Activated CD4-positive, alpha-beta T cell treated with anti-CD3 and anti-CD28 coated beads for 4 hours (primary cell): Measurements from ENCODE around the gene ST13.
"Not testable (repeated sequence)": the region's sequence is repeated elsewhere in the genome, so short reads cannot be mapped to it uniquely, and the experiment has no call there.

Source experiments
- DNase-seq, 2 donors: peaks; one replicate each; pipeline ENCODE4 v3.0.0-alpha.2; 2020

The ST13 gene

DNA sequence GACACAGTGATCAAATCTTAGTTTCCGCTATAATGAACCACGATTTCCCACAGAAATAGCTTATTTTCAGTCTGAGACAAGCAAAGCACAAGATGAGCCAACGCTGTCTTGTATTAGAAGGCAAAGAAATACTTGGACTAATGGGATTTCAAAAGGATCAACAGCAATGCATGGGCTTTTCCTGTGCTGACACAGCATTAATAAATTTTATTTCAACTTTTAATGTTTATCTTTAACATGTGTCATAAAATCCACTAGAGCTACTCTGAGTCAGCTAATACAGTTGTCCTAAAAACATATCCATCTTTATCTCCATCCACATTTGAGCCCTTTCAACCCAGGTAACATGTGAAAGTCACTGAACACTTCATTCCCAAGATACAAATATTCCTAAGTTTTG is 21.8 kb downstream of the ST13 start:
- DNase-seq = no peak

DNA sequence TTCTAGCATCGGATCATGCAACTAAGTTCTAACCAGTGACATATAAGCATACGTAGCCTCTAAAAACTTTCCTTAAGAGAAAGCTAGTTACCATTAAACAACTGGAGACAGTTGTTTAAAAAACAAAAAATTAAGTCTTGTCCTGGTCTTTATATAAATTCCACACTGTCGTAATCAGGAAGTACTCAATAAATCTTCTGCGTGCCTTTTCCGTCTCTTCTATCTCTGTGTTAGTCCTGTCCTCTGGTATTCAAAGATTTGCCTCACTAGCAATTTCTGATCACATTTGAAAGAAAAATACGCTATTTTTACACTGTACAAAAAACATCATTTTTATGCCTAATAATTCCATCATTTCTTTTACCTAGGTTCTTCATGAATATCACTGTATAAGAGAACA is 27.3 kb downstream of the ST13 start:
- DNase-seq = no peak

DNA sequence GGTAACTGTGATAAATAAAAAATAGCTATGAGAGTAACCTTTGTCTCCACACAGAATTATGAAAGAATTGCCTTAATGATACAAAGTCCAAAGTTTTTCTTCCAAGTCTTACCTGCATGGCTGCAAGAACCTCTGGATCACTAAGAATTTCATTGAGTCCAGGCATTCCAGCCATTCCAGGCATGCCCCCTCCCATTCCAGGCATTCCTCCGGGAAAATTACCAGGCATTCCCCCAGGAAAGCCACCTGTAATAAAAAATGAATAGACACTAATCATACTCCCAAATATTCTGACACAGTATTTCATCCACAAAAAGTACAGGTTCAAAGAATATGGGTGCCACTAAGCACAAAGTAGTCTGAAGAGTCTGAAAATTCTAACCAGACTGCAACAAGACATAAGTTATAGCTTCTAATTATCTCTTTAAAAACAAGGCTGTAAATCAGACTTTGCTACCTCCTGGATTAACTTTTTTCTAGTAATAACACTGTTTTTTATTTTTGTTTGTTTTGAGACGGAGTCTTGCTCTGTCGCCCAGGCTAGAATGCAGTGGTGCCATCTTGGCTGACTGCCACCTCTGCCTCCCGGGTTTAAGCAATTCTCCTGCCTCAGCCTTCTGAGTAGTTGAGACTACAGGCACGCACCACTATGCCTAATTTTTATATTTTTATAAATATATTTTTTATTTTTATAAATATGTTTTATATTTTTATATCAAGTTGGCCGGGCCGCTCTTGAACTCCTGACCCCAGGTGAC is 29.3 kb downstream of the ST13 start:
- DNase-seq = no peak

DNA sequence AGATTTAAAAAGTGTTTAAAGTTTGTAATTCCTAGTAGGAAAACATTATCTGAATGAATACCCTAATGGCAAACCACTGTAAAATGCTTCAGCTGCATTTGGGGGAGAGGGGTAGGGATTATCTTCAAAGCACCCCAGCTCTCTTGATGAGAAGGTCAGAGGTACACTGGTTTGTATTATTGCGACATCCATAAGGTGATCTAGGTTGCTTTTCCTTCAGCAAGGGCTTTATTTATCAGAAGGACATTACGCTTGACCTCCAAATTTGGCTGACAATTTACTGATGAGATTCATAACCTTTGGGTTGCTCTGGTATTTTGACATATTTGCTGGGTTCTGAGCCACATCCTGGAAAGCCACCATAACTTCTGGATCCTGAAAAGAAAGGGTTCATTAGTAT is 30.1 kb downstream of the ST13 start:
- DNase-seq = not testable (repeated sequence)

DNA sequence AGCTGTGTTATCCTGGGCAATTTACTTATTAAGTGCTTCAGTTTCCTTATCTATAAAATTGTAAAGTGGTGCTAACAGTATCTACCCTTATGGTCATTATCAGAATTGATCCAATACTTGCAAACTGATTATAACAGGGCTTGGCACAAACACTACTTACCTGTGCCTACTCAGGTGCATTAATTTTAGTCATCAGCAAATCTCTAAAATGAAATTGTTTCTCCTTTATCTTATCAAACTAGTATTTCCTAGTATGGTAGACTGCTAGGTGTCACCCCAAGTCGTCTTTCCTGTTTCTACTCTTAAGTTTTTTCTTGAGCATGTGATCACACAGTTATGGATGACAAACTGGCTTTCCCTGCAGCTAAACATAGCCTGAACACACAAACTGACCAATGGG is 33.0 kb downstream of the ST13 start:
- DNase-seq = no peak

DNA sequence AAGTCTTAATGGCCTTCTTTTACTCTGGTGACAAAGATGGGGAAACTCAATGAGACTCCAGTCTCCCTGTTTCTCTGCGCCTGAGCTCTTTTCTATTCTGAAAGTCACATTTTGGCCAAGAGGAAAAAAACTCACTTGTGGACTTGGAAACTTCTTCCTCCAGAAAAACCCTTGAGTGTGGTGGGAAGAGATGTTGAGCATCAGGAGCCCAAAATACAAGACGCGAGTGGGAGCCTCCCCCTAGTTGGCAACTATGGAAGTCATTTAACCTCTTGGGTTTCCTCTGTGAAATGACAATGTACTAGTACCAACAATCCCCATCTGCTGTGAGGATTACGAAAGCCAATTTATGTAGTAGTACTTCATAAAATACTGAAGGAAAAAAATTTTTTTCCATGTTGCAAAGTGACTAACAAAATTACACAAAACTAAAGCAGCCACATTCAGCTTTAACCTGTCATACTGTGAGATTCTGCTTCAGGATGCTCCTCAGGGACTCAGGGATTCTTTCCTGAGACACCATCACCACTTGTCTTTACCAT is 36.8 kb downstream of the ST13 start:
- peak in 1 of 2 donors; percentile 3 for DNase-seq

DNA sequence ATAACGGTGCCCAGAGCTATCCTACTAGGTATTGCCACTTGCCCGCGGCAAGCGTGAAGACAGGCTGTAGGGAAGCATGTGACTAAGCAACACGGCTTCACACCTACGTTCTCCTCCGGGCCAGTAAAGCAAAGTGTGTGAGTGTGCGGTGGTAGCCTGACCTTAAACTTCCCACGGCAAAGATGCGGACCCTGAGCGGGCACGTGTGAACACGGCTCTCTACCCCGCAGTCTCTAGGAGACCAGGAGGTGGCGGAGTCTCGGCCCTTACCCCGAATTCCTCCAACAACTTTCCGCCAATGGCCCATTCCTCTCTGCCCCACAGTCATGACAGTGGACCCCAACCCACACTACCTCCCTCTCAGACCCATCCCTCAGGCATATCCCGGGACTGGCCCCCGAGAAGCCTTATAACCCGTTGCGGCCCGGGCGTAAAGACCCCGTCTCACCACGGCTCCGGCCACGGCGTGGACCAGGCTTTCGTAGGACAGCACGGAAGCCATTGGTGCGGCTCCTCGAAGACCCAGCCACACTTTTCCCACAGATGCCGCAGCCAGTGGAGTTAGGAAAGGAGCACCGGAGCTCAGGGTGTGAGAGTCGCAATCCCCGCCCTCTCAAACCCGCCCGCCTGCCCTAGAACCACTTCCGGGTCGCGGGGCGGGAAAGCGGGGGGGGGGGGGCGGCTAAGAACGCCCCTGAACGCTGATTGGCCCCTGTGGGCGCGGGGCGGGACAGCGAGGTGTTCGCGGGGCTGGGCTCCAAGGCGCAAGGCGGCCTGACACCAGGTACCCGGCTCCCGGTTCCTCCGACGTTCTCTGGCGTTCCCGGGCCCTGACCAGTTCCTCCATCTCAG is 37.5 kb downstream of the ST13 start, which contains the start of gene SLC25A17:
Gene SLC25A17, minus strand, starts transcription at position 600 of the 852 bp plus-strand sequence. Its CDS starts 98 bp downstream, at position 502.
- peak; percentile 86 to 87 for DNase-seq

DNA sequence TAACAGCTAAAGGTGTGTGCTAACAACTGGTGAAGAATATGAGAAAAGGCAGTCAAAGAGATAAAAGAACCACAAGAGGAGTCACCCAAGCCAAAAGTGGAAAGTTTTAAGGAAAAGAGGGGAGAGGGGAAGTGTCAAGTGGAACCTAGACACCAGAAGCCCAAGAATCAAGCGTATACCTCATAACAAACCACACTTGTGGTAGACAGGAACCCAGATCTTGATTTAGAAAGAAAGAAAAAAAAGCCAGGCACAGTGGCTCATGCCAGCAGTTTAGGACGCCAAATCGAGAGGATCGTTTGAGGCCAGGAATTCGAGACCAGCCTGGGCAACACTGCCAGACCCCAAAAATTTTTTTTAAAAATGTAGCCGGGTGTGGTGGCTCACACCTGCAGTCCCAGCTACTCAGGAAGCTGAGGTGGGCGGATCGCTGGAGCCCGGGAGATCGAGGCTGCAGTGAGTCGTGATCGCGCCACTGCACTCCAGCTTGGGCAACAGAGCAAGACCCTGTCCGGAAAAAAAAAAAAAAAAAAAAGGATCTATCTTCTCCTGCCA is 38.2 kb downstream of the ST13 start:
- DNase-seq = peak in 1 of 2 donors; percentile 2

DNA sequence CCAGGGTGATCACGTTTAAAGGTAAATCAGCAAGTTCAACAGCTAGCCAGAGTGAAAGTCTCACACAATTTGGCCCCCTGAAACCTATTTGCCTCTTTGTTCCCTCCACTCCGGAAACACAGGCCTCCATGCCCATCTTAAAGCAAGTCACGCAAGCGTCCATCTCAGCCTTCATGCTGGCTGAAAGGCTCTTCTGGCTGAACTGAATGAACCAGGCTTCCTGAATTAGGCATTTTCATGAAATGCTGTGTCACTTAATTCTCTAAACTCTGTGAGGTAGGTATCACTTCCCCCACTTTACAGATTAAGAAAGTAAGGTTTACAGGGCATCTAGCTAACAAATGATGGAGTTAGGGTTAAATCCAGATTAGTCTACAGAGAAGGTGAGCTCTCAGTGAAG is 38.7 kb downstream of the ST13 start:
- no peak for DNase-seq

DNA sequence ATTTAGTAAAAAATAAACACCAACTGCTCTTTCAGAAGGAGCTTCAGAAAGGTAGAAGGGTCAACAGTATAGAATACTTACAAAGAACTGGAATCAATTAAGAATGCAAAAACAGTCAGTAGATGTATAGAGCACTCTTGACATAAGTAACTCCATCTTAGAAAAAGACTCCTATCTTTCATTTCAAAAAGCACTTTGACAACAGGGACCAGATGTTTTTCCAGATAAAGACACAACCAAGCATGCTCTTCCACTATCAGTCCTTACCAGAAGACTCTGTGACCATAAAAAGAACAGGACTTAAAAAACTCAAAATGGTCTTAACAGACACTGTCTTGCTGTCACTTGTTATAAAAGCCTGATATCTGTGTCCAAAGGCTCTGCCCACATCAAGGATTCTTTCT is 42.5 kb downstream of the ST13 start:
- DNase-seq = no peak

DNA sequence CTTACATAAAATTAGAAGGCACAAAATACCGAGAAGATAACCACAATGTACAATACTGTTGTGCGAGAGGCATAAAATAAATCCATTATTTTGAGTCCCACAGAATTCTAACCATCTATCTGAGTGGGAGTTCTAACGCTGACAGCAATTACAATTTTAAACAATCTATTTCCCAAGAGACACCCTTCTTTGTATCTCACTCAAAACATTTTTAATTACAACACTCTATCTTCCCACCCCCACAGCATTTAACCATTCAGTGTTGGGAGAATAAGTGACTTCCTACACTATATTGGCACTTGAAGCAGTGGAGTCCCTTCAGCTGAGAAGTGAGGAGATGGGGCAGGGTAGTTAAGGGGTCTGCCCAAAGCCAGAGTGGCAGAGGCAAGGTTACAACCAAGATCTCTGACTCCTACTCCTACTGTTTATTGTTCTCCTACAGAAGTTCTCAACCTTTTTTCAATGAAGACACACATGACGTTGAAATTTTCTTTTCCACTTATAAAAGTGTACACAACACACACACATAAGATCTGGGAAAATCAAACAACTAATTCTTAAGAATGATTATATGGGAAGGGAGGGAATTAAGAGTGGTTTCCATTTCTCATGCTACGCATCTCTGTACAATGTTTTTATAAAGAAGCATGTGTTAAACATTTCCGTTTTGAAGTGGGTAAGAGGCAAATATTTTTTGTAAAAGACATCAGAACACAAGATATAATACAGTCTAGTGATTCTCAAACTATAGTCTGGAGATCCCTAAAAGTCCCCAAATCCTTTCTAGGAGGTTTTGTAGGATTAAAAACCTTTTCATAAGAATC is 48.2 kb downstream of the ST13 start:
- DNase-seq = no peak

DNA sequence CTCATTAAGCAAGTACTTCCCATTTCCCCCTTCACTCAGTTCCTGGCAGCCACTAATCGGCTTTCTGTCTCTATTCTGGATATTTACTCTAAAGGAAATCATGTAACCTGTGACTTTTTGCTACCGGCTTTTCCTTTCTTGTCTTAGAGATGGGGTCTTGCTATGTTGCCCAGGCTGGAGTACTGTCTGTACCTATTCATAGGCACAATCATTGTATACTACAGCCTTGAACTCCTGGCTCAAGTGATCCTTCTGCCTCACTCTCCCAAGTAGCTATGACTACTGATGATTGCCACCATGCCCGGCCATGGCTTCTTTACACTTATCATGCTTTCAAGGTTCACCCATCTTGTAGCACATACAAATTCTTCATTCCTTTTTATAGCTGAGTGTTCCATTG is 49.7 kb downstream of the ST13 start:
- no peak for DNase-seq

DNA sequence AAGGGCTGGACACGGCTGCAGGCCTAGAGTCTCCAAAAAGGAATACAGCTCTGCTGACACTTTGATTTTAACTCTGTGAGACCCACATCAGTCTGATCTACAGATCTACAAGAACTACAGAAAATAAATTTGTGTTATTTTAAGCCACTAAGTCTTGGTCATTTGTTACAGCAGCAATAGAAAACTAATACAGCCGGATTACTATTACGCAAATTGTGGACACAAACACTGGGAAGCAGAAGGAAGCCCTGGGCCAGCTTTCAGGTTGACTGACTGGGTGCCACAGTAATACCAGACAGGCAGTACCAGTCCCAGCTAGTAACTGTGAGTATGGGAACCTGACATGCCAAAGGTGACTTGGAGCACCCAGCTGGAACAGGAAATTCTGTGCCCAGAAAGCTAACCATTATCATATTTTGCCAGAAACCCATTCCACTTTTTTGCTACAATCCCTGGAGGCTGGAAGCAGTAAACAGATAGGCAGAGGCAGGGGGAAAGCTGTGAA is 50.7 kb downstream of the ST13 start:
- DNase-seq = no peak

DNA sequence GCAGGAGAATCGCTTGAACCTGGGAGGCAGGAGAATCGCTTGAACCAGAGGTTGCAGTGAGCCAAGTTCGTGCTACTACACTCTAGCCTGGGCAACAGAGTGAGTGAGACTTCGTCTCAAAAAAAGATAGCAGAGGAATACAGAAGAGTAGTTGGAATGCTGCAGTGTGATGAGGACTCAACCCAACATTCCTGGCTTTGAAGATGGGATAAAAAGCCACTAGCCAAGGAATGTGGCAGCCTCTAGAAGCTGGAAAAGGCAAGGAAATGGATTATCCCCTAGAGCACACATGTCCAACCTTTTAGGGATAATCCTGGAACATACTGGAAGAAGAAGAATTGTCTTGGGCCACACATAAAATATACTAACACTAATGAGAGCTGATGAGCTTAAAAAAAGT is 51.2 kb downstream of the ST13 start:
- DNase-seq = no peak

DNA sequence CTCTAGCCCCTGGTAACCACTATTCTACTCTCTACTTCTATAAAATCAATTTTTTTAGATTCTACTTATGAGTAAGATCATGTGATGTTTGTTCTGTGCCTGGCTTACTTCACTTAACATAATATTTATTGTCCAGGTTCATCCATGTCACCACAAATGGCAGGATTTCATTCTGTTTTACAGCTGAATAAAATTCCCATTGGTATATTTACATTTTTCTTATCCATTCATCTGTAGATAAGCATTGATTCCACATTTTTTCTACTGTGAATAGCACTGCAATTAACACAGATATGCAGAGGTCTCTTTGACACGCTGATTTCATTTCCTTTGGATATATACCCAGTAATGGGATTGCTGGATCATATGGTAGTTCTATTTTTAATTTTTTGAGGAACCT is 53.1 kb downstream of the ST13 start:
- no peak for DNase-seq

DNA sequence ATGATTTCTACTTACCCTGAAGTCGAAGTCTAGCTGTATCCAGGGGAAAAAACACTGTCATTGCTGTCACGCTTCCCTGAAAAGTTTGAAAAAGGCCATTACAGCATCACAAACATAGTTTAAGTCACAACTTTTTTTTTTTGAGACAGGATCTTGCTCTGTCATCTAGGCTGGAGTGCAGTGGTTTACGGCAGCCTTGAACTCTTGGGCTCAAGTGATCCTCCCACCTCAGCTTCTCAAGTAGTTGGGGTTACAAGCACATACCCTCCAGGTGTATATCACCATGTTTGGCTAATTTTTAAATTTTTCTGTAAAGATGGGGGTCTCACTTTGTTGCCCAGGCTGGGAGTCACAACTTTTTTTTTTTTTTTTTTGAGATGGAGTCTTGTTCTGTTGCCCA is 57.4 kb downstream of the ST13 start:
- DNase-seq = no peak

DNA sequence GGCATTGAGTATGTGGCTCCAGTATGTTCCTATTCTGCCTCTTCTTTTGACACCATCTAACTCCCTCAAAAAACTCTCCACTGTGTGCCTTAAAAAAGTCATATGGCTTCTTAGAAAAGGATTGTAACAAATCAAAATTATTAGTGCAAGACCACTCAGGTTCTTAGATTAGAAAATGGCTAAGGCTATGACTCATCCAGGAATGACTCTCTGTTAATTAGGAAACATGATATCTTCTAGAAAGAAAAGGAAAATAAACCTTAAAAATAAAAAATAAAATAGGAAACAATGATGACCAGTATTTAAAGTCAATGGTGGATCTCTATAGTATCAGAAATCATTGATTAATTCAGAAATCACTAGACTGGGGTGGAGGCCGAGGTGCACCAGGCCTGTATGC is 59.0 kb downstream of the ST13 start:
- DNase-seq = no peak

DNA sequence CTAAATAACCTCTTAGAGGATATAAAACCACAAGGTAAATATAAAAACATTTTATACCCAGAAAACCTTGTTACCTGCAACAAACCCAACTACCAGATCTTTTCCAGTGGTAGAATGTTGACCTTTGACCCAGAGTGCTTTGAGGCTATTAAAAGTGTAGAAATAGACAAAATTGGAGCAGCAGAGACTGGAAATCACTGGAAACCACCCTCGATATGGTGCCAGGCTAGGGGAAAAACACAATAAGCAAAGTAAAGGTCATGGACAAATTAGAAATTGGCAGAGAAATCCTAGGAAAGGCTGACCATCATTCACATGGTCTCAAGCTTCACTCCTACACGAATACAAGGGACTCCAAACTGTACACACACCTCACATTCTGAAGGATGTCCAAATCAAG is 64.0 kb downstream of the ST13 start:
- DNase-seq = no peak

DNA sequence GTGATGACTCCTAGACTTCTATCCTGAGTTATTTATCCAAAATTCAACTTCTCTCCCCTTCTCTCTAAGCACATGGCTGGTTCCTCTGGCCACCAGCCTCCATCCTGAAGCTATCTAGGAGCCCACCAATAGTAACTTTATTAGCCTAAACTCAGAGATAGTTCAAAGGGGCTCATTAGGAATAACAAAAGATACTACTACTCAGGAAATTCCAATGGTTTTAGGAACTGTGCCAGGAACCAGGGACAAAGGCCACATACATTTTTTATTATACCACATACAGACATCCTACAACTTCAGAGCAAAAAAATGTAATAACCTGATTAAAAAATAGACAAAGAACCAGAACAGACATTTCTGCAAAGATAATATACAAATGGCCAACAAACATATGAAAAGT is 65.2 kb downstream of the ST13 start:
- no peak for DNase-seq

DNA sequence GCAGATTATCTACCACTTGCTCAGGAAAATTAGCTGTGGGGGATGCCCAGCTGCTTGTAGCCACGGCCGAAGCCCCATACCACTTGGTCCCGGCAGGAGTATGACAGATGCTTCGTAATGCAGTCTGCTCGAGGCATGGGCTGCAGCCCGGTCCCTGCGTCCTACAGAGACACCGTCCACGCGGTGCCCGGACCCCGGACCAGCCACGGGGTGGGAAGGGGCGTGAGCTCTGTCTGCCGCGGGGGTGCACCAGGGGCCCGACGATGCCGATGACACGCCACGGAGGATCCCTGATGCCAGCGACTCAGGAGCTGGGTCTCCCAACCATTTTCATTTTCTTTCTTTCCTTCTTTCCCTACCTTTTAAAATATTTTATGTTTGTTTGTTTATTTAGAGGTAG is 67.3 kb downstream of the ST13 start:
- no peak for DNase-seq

DNA sequence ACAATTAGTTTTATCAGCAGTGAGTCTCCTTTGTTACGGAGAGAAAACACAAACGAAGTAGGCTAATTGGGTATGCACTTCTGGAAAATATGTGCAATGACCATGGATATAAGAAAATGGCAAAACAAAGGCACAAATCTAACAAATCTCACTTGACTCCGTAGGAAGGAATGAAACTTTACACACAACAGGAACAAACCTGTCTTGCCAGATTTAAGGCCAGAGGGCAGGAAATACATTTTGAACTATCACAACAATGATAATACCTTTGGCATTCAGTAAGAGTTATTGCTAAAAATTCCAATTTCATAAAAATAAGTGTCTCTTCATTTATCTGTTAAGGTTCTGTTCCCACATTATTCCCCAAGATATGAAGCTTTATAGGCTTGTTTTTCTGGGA is 73.9 kb downstream of the ST13 start:
- DNase-seq = no peak

DNA sequence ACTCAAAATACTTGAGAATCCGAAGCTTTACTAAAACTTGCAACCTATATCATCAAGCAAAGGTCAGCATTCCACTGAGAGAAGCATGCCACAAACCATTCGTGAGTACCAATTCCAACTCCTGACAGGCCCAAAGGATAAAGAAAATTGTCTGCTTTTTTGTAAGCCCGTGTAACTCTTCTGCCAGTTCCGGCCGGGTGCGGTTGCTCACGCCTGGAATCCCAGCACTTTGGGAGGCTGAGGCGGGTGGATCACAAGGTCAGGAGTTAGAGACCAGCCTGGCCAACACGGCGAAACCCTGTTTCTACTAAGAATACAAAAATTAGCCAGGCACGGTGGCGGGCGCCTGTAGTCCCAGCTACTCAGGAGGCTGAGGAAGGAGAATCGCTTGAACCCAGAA is 74.7 kb downstream of the ST13 start:
- not testable (repeated sequence) for DNase-seq
